GM12878 (cell line): ENCODE data around the gene PXT1. TPM values are rescaled to one million over a fixed set of nuclear protein-coding genes. Genes with fewer than 3 reads are reported as not detected.

Experiments used
- CEBPB ChIP-seq, 2 experiments: fragments of 150-350 bp in 1 of 2; IDR thresholded peaks; 2 replicates each; pipeline ENCODE4 v1.6.1; 2012 to 2014; ENCODE audit warnings: low read depth in 2 of 2, low read length in 2 of 2, borderline replicate concordance in 1 of 2, inconsistent platforms in 1 of 2
- IKZF1 ChIP-seq: fragments of 450-650 bp; conservative IDR thresholded peaks from 2 replicates; pipeline ENCODE4 v1.6.1; 2017; ENCODE audit warnings: antibody characterized with exemption, mild to moderate bottlenecking
- LARP7 ChIP-seq: fragments of 450-650 bp; IDR thresholded peaks from 2 replicates; pipeline ENCODE4 v1.6.1; 2017; ENCODE audit warnings: mild to moderate bottlenecking
- REST ChIP-seq: IDR thresholded peaks from 2 replicates; pipeline ENCODE4 v1.6.1; 2012; ENCODE audit warnings: mild to moderate bottlenecking, low read depth, low read length
- SMC3 ChIP-seq: IDR thresholded peaks from 2 replicates; pipeline ENCODE4 v1.6.1; 2011; ENCODE audit warnings: low read length, improper control_type of control experiment, borderline replicate concordance
- ZNF592 ChIP-seq: fragments of 450-650 bp; IDR thresholded peaks from 2 replicates; pipeline ENCODE4 v1.6.1; 2017; ENCODE audit warnings: mild to moderate bottlenecking, moderate library complexity
- polyA plus RNA-seq, 11 experiments: library from polyadenylated mRNA; depleted of rRNA in 4 of 11; unstranded in 6 of 11; stranded (reverse) in 5 of 11; fragments of >200 nt; fragmentation: Nextera tagmentation in 4 of 11; fragmentation: Illumina TruSeq in 1 of 11; extraction: Ambion mirVana in 4 of 11; extraction: Trizol in 1 of 11; gene quantifications; 1 replicate in 1 of 11; 2 replicates in 10 of 11; pipeline versions ENCODE4 v1.2.1 to v1.2.3, GENCODE V29; 2011 to 2016; ENCODE audit warnings: inconsistent platforms in 2 of 11, missing spikeins in 2 of 11, low read depth in 1 of 11
- total RNA-seq, 4 experiments: library from RNA; depleted of rRNA in 3 of 4; stranded (reverse); fragments of >200 nt in 3 of 4; fragmentation: Illumina TruSeq in 1 of 4; extraction: Trizol in 1 of 4; gene quantifications; 2 replicates each; pipeline versions ENCODE4 v1.2.1 to v1.2.3, GENCODE V29; 2013 to 2021
- TF ChIP-seq, protein P1 (sequence below): fragments of 450-650 bp; formaldehyde crosslinking; IDR thresholded peaks from 2 replicates; pipeline ENCODE4 v1.5.0; 2022; ENCODE audit warnings: mild to moderate bottlenecking, missing genetic modification characterization
- TF ChIP-seq, protein P2 (sequence below): IDR thresholded peaks from 2 replicates; pipeline ENCODE4 v1.6.1; 2012; ENCODE audit warnings: improper control_type of control experiment, low read depth, low read length; ENCODE audit not compliant: insufficient replicate concordance
- TF ChIP-seq, protein P3 (sequence below): IDR thresholded peaks from 2 replicates; pipeline ENCODE4 v1.6.1; 2011; ENCODE audit warnings: borderline replicate concordance, low read depth, mild to moderate bottlenecking, moderate library complexity, low read length; ENCODE audit not compliant: insufficient read depth, poor library complexity, severe bottlenecking

Gene PXT1
- total and polyA plus RNA-seq, 10 of the 15 experiments (the other 5 are each of a cell fraction or from before 2014, with no cell fraction given) = 0.27 to 2.9 (median 0.50) TPM

- TF ChIP-seq, protein P1, sequence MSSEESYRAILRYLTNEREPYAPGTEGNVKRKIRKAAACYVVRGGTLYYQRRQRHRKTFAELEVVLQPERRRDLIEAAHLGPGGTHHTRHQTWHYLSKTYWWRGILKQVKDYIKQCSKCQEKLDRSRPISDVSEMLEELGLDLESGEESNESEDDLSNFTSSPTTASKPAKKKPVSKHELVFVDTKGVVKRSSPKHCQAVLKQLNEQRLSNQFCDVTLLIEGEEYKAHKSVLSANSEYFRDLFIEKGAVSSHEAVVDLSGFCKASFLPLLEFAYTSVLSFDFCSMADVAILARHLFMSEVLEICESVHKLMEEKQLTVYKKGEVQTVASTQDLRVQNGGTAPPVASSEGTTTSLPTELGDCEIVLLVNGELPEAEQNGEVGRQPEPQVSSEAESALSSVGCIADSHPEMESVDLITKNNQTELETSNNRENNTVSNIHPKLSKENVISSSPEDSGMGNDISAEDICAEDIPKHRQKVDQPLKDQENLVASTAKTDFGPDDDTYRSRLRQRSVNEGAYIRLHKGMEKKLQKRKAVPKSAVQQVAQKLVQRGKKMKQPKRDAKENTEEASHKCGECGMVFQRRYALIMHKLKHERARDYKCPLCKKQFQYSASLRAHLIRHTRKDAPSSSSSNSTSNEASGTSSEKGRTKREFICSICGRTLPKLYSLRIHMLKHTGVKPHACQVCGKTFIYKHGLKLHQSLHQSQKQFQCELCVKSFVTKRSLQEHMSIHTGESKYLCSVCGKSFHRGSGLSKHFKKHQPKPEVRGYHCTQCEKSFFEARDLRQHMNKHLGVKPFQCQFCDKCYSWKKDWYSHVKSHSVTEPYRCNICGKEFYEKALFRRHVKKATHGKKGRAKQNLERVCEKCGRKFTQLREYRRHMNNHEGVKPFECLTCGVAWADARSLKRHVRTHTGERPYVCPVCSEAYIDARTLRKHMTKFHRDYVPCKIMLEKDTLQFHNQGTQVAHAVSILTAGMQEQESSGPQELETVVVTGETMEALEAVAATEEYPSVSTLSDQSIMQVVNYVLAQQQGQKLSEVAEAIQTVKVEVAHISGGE (CRISPR knock-in tag) = no peak
- TF ChIP-seq, protein P2, sequence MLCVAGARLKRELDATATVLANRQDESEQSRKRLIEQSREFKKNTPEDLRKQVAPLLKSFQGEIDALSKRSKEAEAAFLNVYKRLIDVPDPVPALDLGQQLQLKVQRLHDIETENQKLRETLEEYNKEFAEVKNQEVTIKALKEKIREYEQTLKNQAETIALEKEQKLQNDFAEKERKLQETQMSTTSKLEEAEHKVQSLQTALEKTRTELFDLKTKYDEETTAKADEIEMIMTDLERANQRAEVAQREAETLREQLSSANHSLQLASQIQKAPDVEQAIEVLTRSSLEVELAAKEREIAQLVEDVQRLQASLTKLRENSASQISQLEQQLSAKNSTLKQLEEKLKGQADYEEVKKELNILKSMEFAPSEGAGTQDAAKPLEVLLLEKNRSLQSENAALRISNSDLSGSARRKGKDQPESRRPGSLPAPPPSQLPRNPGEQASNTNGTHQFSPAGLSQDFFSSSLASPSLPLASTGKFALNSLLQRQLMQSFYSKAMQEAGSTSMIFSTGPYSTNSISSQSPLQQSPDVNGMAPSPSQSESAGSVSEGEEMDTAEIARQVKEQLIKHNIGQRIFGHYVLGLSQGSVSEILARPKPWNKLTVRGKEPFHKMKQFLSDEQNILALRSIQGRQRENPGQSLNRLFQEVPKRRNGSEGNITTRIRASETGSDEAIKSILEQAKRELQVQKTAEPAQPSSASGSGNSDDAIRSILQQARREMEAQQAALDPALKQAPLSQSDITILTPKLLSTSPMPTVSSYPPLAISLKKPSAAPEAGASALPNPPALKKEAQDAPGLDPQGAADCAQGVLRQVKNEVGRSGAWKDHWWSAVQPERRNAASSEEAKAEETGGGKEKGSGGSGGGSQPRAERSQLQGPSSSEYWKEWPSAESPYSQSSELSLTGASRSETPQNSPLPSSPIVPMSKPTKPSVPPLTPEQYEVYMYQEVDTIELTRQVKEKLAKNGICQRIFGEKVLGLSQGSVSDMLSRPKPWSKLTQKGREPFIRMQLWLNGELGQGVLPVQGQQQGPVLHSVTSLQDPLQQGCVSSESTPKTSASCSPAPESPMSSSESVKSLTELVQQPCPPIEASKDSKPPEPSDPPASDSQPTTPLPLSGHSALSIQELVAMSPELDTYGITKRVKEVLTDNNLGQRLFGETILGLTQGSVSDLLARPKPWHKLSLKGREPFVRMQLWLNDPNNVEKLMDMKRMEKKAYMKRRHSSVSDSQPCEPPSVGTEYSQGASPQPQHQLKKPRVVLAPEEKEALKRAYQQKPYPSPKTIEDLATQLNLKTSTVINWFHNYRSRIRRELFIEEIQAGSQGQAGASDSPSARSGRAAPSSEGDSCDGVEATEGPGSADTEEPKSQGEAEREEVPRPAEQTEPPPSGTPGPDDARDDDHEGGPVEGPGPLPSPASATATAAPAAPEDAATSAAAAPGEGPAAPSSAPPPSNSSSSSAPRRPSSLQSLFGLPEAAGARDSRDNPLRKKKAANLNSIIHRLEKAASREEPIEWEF = peak; percentile 68
- TF ChIP-seq IKZF1 (peak; percentile 90), SMC3 (0 out of 2 replicates have a peak, but pooled peaks have one; percentile 2), REST (no peak), ZNF592 (no peak), CEBPB (IDR thresholded peaks at IDR 0.05; ENCODE audit: borderline replicate concordance in 1 of 2, low read depth in 2 of 2, low read length in 2 of 2) (no peak), LARP7 (peak; percentile 63; the same call in 1 of the 2 replicates)
- TF ChIP-seq, protein P3, sequence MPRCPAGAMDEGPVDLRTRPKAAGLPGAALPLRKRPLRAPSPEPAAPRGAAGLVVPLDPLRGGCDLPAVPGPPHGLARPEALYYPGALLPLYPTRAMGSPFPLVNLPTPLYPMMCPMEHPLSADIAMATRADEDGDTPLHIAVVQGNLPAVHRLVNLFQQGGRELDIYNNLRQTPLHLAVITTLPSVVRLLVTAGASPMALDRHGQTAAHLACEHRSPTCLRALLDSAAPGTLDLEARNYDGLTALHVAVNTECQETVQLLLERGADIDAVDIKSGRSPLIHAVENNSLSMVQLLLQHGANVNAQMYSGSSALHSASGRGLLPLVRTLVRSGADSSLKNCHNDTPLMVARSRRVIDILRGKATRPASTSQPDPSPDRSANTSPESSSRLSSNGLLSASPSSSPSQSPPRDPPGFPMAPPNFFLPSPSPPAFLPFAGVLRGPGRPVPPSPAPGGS = no peak
Measured at GRCh38 chr6:36358226-36358915, 84.3 kb downstream of the PXT1 start (continued).
